Fibroblast of skin of back (primary cell): ENCODE measurements around the gene NR1H2. TPM values are rescaled to one million over a fixed set of nuclear protein-coding genes. Genes with fewer than 3 reads are reported as not detected.
"Not testable (repeated sequence)": the region's sequence is repeated elsewhere in the genome, so short reads cannot be mapped to it uniquely, and the experiment has no call there.

Experiments used
- DNase-seq: peaks from one replicate; pipeline ENCODE4 v3.0.0-alpha.2; 2013
- polyA plus RNA-seq, 2 experiments: library from polyadenylated mRNA; unstranded; fragments of 120-200 nt; gene quantifications; one replicate each; pipeline ENCODE4 v1.2.1, GENCODE V29; 2013; ENCODE audit not compliant: insufficient read length in 2 of 2

NR1H2 gene
- polyA plus RNA-seq (2013, experiment 1 of 2; ENCODE audit: insufficient read length) = 61.0 TPM
- polyA plus RNA-seq (2013, experiment 2 of 2; ENCODE audit: insufficient read length) = 57.2 TPM

DNA sequence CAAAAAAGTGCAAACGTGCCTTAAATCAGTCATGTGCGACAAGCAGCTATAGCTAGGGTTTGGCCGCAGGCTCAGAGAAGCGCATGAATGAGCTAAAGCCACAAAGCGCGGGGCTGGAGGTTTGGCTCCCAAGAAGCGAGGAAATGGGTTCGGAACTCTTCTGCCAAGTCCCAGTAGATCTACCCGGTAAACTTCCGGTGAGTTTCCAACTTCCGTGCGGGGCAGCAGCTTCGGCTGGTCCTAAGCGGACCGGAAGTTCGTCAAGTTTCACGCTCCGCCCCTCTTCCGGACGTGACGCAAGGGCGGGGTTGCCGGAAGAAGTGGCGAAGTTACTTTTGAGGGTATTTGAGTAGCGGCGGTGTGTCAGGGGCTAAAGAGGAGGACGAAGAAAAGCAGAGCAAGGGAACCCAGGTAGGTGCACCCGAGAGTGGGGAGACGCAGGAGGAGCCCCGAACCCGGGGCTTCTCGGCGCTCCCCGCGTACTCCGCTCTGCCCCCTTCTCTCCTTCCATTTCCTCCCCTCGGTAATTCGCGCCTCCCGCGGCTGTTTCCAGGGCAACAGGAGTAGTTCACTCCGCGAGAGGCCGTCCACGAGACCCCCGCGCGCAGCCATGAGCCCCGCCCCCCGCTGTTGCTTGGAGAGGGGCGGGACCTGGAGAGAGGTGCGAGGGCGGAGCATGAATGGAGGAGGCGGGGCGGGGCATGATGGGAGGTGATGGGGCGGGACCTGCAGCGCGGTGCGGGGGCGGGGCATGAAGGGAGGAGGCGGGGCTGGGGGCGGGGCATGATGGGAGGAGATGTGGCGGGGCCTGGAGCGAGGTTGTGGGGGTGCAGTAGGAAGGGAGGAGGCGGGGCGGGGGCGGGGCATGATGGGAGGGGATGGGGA lies at the start of gene NR1H2:
Gene NR1H2, plus strand, starts transcription at position 292 of the 885 bp plus-strand sequence. CDS start 1,149 bp downstream, outside the sequence.
- peak; percentile 97 for DNase-seq

GRCh38 chr19:50327013-50327412 lies 49.2 kb upstream of the NR1H2 start:
- DNase-seq = no peak

- no peak for DNase-seq
These were observed 48.6 kb upstream of the NR1H2 start for GRCh38 chr19:50327461-50328223.

GRCh38 chr19:50328224-50328872 lies 47.9 kb upstream of the NR1H2 start:
- peak; percentile 9 for DNase-seq

GRCh38 chr19:50328873-50329145 lies 47.4 kb upstream of the NR1H2 start:
- DNase-seq = no peak

- peak; percentile 88 for DNase-seq
These were observed 46.9 kb upstream of the NR1H2 start, which contains the start of gene KCNC3 for GRCh38 chr19:50329146-50329925. Gene KCNC3 (minus strand): TSS chr19:50329377. CDS start chr19:50329082, 295 bp downstream.

GRCh38 chr19:50329926-50330294 lies 46.3 kb upstream of the NR1H2 start:
- not testable (repeated sequence) for DNase-seq

DNA sequence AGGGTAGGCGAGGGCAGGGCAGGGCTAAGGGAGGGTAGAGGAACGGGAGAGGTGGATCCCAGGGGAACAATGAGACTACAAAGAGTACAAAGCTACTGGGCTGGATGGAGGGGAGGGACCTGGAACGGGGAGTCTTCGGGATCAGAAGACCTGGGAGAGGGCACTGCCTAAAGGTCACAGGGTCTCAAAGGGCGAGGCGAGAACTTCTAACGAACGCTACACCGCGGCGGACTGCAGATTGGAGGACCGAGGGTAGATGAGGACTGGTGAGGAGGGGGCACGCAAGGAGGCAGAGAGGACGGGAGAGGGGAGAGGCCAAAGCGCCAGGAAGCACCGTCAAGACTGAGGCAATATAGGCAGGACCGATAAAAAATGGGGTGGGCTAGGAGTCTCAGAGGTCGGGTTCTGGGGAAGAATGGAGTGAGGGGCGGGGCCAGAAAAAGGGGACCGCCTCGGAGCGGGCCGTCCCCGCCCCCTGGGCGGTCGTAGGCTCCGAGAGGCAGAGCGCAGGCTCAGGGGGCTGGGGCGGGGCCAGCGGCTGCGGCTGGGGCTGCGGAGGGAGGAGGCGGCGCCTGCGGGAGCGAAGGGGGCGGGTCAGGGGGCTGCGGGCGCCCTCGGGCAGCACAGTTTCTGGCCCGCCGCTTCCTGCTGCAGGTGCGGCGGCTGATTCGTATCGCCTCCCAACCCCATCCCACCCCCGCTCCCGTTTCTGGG lies 45.7 kb upstream of the NR1H2 start:
- peak; percentile 15 for DNase-seq

- no peak for DNase-seq
These were observed 44.9 kb upstream of the NR1H2 start for GRCh38 chr19:50331221-50331993.

- DNase-seq = no peak
These were observed 44.3 kb upstream of the NR1H2 start for GRCh38 chr19:50331994-50332243.

- no peak for DNase-seq
These were observed 43.8 kb upstream of the NR1H2 start for GRCh38 chr19:50332244-50333038.

- peak; percentile 80 for DNase-seq
These were observed 43.0 kb upstream of the NR1H2 start for GRCh38 chr19:50333235-50333736.

DNA sequence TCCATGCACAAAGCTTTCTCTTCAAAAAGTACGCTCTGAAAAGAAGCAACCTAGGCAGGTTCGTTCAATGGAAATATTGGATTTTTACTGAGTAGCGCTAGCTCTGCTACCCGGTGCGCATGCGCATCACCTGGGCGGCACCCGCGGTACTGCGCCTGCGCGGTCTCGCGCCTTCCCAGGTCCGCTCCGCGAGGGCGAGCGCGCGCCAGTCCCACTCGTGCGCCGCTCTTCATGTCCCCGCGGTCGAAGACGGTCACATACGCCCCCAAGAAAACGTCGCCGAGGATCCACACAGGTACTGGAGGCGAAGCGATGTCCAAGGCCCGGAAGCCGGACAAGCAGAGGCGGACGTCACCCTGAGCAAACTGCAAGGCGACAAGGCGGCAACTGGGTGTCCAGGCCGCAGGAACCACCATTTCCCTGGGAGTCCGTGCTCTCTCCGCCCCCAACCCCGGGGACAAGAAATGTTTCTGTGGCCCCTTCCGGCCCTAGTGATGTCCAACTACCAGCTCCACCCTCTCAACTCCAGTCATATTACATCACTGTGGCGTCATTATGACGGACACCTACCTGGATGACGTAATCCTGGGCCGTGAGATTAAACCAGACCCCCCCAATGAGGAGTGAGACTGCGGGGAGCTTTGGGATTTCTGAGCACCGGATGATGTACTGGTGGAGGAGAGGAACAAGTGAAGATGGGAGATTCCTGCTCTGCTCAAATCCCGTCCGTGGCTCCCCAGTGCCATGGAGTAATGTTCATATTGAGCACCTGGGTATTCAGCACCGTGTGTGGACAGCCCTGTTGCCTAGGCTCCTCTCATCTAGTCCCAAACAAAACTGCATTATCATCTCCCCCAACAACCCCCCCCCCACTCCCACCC lies 42.3 kb upstream of the NR1H2 start:
- no peak for DNase-seq

DNA sequence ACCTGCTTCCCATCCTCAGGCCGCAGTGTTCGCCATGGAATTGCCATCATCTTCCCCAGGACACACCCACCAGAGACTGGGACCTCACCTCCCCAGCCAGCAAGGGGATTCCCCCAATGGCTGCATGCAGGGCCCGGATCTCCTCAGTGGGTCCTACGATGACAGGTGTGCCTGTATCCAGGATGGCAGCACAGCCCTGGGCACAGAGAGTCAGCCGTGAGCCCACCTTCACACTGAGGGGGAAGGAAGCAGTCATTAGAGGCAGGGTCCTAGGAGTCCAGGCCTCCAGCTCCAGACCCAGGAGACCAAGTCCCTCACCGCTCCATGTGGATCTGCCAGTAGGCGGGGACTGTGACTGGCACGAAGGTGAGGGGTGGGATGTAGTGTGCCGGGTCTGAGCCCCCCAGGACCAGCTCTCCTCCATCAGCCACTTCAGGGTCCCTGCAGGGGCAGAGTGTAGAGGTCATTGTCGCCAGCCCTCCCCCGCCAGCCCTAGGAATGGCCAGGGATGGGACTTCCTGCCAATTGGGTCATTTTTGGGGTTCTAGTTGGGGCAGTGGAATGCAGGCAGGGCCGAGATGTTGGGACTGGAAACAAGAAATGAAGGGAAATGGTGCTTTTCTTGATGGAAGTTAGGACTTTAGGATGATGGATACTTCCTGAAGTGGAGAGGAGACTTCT lies 41.4 kb upstream of the NR1H2 start:
- no peak for DNase-seq

GRCh38 chr19:50337031-50337430 lies 39.2 kb upstream of the NR1H2 start:
- DNase-seq = not testable (repeated sequence)

GRCh38 chr19:50340331-50340730 lies 35.9 kb upstream of the NR1H2 start:
- no peak for DNase-seq

DNA sequence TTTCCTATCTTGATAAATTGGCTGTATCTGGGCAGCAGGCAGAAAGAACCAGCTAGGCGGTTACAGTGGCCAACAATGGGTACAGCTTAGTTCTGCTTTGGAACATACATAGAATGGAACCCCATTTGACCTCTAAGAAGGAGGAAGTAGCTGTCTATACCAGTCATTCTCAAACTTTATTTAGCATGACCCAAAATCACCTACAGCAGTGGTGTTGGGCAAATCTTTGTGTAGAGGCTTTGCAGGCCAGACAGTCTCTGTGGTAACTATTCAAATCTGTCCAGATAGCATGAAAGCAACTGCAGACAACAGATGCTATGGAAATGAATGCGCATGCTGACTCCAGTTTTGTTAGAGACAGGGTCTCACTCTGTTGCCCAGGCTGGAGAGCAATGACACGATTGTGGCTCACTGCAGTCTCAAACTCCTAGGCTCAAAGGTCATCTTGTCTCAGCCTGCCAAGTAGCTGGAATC lies 35.1 kb upstream of the NR1H2 start:
- no peak for DNase-seq

GRCh38 chr19:50344661-50345318 lies 31.5 kb upstream of the NR1H2 start:
- DNase-seq = no peak
